Duodenal mucosa (tissue), 2 donors: ENCODE results near the gene FAM193B.
"Not testable (repeated sequence)": the region's sequence is repeated elsewhere in the genome, so short reads cannot be mapped to it uniquely, and the experiment has no call there.

Source experiments
- H3K27ac ChIP-seq: one replicate; pipeline ENCODE4 v1.7.0; 2013; ENCODE audit warnings: low read depth, low read length
- H3K27me3 ChIP-seq, 2 donors: one replicate each; pipeline ENCODE4 v1.7.0; 2013; ENCODE audit warnings: low read length in 2 of 2, control low read depth in 1 of 2; ENCODE audit not compliant: insufficient read depth in 2 of 2, control insufficient read depth in 1 of 2
- H3K36me3 ChIP-seq, 2 donors: one replicate each; pipeline ENCODE4 v1.7.0; 2013; ENCODE audit warnings: low read length in 2 of 2, control low read depth in 1 of 2; ENCODE audit not compliant: insufficient read depth in 2 of 2, control insufficient read depth in 1 of 2
- H3K4me1 ChIP-seq, 2 donors: one replicate each; pipeline ENCODE4 v1.7.0; 2013; ENCODE audit warnings: low read length in 2 of 2, control low read depth in 1 of 2; ENCODE audit not compliant: insufficient read depth in 2 of 2, control insufficient read depth in 1 of 2
- H3K4me3 ChIP-seq, 2 donors: one replicate each; pipeline ENCODE4 v1.7.0; 2013; ENCODE audit warnings: low read length in 2 of 2, low read depth in 1 of 2
- H3K9ac ChIP-seq, 2 donors: one replicate each; pipeline ENCODE4 v1.7.0; 2013; ENCODE audit warnings: low read length in 2 of 2, low read depth in 1 of 2
- H3K9me3 ChIP-seq, 2 donors: one replicate each; pipeline ENCODE4 v1.7.0; 2013; ENCODE audit warnings: low read length in 2 of 2, control low read depth in 1 of 2; ENCODE audit not compliant: control insufficient read depth in 1 of 2

Gene FAM193B

GRCh38 chr5:177542816-177543465 is 11.4 kb downstream of the FAM193B start:
- peaks cover 12 to 26% of the 10 kb centered on the region in 2 donors for H3K36me3 ChIP-seq
- H3K27me3 ChIP-seq = no peaks in the 10 kb centered on the region
- H3K27ac ChIP-seq = no peak overlapping the region
- peaks cover 4 to 11% of the 10 kb centered on the region in 2 donors for H3K4me1 ChIP-seq
- H3K9ac ChIP-seq = no peak overlapping the region
- H3K4me3 ChIP-seq = no peak overlapping the region
- no peaks in the 10 kb centered on the region for H3K9me3 ChIP-seq

GRCh38 chr5:177540438-177540837 is 13.9 kb downstream of the FAM193B start:
- Histone ChIP-seq H3K36me3 (peaks cover 22 to 46% of the 10 kb centered on the region in 2 donors), H3K4me1 (no peaks in the 10 kb centered on the region)

DNA sequence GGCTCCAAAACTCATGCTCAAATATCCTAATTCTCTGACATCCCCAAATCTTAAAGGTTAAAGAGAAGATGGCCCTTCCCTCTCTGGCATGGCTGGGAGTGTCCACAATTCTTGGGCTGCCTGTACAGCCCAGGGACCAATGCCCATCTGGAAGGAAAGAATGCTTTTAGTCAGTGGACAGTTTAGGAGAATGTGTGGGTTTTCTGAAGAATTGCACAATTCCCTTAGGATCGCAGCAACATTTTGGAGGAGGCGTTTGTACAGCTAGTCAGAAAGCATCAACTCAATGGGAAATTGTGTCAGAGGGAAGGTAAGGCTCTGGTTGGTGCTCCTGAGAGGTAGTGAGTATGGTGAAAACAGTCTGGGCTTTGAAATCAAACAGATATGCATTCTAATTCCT is 15.0 kb downstream of the FAM193B start:
- peaks cover 30 to 49% of the 10 kb centered on the region in 2 donors for H3K36me3 ChIP-seq
- H3K4me3 ChIP-seq = no peak overlapping the region
- no peaks in the 10 kb centered on the region for H3K27me3 ChIP-seq
- H3K9me3 ChIP-seq = no peaks in the 10 kb centered on the region
- no peak overlapping the region for H3K9ac ChIP-seq
- no peaks in the 10 kb centered on the region for H3K4me1 ChIP-seq
- H3K27ac ChIP-seq = no peak overlapping the region

More at GRCh38 chr5:177540438-177540837, 13.9 kb downstream of the FAM193B start:
- no peaks in the 10 kb centered on the region for H3K9me3 ChIP-seq
- no peaks in the 10 kb centered on the region for H3K27me3 ChIP-seq
- no peak overlapping the region for H3K9ac ChIP-seq
- H3K4me3 ChIP-seq = no peak overlapping the region
- no peak overlapping the region for H3K27ac ChIP-seq

GRCh38 chr5:177538876-177539275 is 15.5 kb downstream of the FAM193B start:
- Histone ChIP-seq H3K9ac (no peak overlapping the region), H3K9me3 (no peaks in the 10 kb centered on the region), H3K27me3 (no peaks in the 10 kb centered on the region), H3K4me3 (no peak overlapping the region), H3K27ac (no peak overlapping the region), H3K36me3 (peaks cover 32 to 51% of the 10 kb centered on the region in 2 donors), H3K4me1 (no peaks in the 10 kb centered on the region)

DNA sequence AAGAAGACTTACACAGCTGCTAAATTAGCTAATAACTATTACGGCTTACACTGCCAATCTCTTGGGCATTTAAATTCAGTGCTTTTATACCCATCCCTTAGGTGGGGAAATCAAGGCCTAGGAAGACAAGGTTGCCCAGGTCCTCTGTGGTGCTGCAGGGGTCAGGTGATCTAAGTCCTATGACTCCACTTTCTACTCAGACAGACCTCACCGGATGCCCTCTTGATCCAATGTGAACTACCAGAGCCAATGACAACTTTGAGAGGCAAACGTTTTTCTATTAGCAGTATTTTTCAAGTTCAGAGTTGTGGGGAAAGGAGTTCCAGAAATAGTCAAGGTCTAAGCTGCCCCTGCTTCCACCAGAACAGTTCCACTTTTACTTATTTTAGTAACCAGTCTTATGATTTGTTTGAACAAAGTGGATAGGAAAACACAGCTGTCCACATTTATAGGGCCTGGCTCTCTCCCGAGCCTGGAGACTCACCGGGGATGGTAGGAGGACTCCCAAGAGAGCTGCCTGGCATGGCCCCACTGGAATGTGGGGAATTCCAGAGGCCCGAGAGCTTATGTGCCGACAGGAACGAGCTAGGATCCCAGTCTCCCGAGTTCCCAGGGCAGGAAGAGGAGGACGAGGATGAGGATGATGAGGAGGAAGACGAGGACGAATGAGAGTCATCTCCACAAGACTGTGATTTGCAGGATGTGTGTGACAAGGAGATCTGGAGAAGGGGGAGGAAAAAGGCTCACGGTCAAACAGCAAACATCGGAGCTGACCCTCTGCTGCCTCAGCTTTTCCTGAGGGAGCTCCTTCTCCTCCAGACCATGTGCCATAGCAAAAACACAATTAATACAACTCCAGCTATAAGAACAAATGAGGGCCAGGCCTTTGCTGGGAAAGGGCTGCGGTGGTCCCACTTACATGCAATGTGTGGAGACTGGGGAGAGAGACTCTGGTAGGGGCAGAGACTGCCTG is 16.7 kb downstream of the FAM193B start:
- Histone ChIP-seq H3K4me3 (no peak overlapping the region), H3K9ac (no peak overlapping the region), H3K27ac (no peak overlapping the region), H3K27me3 (no peaks in the 10 kb centered on the region), H3K36me3 (peaks cover 38 to 59% of the 10 kb centered on the region in 2 donors), H3K9me3 (no peaks in the 10 kb centered on the region), H3K4me1 (no peaks in the 10 kb centered on the region)

- Histone ChIP-seq H3K27me3 (no peaks in the 10 kb centered on the region), H3K4me3 (no peak overlapping the region), H3K9ac (no peak overlapping the region), H3K36me3 (peaks cover 46 to 65% of the 10 kb centered on the region in 2 donors), H3K27ac (no peak overlapping the region), H3K9me3 (no peaks in the 10 kb centered on the region), H3K4me1 (no peaks in the 10 kb centered on the region)
Measured at GRCh38 chr5:177536386-177536785, 18.0 kb downstream of the FAM193B start.

- no peaks in the 10 kb centered on the region for H3K4me1 ChIP-seq
- H3K27me3 ChIP-seq = no peaks in the 10 kb centered on the region
Measured at GRCh38 chr5:177535125-177535524, 19.2 kb downstream of the FAM193B start.

DNA sequence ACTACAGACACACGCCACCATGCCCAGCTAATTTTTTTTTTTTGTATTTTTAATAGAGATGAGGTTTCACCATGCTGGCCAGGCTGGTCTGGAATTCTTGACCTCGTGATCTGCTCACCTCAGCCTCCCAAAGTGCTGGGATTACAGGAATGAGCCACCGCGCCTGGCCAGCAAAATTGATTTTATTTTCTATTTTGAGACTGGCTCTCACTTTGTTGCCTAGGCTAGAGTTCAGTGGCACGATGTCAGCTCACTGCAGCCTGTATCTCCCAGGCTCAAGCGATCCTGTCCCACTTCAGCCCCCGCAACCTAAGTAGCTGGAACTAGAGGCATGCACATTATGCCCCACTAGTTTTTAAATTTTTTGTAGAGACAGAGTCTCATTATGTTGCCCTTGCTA is 19.9 kb downstream of the FAM193B start:
- not testable (repeated sequence) for H3K4me3 ChIP-seq, H3K9ac ChIP-seq, H3K27me3 ChIP-seq, H3K9me3 ChIP-seq, H3K27ac ChIP-seq, H3K4me1 ChIP-seq
- peaks cover 62 to 79% of the 10 kb centered on the region in 2 donors for H3K36me3 ChIP-seq

More at GRCh38 chr5:177535125-177535524, 19.2 kb downstream of the FAM193B start:
- Histone ChIP-seq H3K9me3 (no peaks in the 10 kb centered on the region), H3K4me3 (no peak overlapping the region), H3K9ac (no peak overlapping the region), H3K36me3 (peaks cover 55 to 76% of the 10 kb centered on the region in 2 donors), H3K27ac (no peak overlapping the region)

- Histone ChIP-seq H3K36me3 (peaks cover 51 to 79% of the 10 kb centered on the region in 2 donors), H3K4me1 (no peaks in the 10 kb centered on the region), H3K4me3 (no peak overlapping the region), H3K27me3 (no peaks in the 10 kb centered on the region), H3K9me3 (no peaks in the 10 kb centered on the region), H3K9ac (no peak overlapping the region), H3K27ac (no peak overlapping the region)
Measured at GRCh38 chr5:177531209-177531940, 23.0 kb downstream of the FAM193B start.
